ENCODE data around the gene NCOA1. TPM values are rescaled to one million over a fixed set of nuclear protein-coding genes. Genes with fewer than 3 reads are reported as not detected.
"Not testable (repeated sequence)": the region's sequence is repeated elsewhere in the genome, so short reads cannot be mapped to it uniquely, and the experiment has no call there.

Gene NCOA1
- total RNA-seq, 1 experiment from 2014 or later, result 5.6 TPM

DNA sequence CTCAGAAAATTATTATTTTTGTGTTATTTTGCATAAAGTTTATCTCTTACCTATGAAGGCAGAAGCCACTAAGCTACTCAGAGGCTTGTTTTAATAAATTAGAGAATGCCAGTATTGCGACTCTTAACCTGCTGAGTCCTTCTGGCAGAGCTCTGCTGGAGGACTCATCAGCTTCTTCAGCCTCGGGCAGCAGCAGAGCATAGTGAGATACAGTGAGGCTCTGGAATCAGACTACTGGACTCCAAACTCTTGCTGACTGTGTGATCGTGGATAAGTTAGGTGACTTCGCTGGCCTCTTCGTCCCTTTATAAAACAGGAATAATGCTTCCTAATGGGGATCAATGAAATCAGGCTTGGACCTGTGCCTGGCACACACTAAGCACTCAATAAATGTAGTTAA lies 300.4 kb downstream of the NCOA1 start:
- DNase-seq (ENCODE audit: low spot score), result no peak

DNA sequence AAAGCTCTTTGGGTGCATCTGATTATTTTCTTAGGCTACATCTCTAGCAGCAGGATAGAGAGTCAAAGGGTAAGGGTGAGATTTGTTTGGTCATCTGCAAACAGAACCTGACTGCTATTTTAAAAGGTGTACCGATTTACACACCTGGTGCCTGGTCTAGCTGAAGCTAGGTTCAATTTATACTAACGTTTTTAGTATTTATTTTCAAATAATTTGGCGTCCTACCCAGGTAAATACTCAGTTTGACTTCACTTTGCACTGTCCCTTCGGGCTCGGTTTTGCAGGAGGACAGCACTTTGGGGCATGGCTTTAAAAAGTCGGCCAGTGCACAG lies 301.5 kb downstream of the NCOA1 start:
- no peak for DNase-seq (ENCODE audit: low spot score)

DNA sequence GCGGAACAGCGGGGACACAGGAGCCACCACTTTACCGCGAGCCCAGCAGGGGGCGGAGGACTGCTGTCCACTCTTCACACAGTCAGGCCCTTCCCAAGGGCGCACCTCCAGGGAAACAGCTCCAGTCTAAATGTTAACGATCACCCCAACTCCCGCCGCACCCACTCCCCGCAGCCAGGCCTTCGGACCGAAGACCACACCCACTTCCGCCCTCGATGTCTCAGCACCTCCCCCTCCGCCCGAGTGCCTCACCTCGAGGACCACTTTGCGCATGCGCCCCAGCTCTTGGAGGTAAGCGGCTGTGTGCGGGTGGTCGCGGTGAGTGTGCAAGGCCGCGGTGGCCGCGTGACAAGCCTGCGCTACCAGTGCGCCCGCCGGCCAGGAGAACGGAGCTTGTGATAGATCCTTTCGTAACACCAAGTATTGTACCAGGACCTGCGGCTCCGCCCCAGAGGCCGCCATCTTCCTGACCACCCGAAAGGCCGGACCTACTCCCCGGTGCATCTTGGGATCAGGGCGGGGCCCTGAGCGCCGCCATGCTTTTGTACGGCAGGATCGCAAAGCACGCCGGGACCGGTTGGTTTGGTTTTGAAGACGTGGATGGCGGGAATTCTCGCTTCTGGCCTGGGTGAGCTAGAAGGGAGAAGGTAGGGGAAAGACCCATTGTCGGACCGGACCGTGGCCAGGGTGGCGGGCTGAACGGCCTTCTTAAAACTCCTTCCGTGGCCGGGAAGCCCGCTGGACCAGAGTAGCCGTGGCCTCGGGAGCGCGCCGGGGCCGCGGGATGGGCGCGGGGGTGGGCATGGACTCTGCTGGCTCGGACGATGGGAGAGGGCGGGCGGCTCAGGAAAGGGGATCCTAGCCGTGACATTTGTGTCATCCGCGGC lies 302.1 kb downstream of the NCOA1 start, which contains the start of the genes CENPO and PTRHD1:
CENPO (plus strand) TSS at position 552 of the 887 bp plus-strand sequence. CDS start 495 bp downstream, outside the sequence.
PTRHD1 (minus strand) TSS at position 518 of the 887 bp plus-strand sequence; CDS start at position 504, 14 bp downstream.
- peak; percentile 88 for DNase-seq (ENCODE audit: low spot score)

DNA sequence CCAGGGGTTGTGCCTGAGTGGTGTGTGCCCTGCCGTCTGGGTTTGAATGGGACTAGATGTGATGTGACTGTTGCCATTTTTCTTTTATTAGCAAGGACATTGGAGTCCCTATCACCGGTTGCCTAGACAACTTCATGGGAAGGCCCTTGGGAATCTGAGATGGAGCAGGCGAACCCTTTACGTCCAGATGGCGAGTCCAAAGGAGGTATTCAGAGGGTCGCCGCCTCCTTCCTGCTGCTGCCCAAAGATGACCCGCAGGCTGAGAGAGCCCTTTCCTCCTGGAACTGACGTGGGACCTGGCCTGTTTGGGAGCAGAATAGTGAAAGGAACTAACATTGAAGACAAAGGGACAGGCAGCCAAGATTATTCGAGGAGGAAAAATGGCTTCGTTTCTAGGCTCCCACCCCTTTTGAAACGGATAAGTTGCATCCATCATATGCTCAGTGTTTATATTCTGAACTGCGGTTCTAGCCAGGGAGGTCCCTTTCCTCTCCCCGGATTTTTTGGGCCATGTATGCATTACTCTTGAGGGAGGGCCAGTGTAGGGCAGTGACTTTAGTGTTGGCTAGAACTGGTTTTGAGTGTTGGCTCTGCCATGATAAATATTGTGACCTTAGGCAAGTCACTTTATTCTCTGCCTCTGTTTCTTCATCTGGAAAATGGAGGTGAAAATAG lies 302.8 kb downstream of the NCOA1 start:
- DNase-seq (ENCODE audit: low spot score), result no peak

DNA sequence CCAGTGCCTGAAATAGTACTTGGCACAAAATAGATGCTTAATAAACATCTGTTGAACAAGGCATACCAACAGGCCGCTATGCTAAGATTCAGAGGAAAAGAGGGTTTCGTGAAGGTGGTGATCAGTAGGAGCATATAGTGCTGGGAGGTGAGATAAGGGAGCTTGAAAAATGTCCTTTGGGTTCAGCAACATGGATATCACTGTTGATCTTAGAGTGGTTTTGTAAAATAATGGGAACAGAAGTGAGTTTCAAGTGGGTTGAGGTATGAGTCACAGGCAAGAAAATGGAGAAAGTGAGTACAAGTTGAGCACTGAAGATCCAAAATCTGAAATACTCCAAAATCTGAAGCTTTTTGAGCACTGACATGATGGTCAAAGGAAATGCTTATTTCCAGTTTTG lies 306.6 kb downstream of the NCOA1 start:
- no peak for DNase-seq (ENCODE audit: low spot score)

DNA sequence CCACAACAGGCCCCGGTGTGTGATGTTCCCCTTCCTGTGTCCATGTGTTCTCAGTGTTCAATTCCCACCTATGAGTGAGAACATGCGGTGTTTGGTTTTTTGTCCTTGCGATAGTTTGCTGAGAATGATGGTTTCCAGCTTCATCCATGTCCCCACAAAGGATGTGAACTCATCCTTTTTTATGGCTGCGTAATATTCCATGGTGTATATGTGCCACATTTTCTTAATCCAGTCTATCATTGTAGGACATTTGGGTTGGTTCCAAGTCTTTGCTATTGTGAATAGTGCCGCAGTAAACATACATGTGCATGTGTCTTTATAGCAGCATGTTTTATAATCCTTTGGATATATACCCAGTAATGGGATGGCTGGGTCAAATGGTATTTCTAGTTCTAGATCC lies 309.4 kb downstream of the NCOA1 start:
- DNase-seq (ENCODE audit: low spot score), result not testable (repeated sequence)

DNA sequence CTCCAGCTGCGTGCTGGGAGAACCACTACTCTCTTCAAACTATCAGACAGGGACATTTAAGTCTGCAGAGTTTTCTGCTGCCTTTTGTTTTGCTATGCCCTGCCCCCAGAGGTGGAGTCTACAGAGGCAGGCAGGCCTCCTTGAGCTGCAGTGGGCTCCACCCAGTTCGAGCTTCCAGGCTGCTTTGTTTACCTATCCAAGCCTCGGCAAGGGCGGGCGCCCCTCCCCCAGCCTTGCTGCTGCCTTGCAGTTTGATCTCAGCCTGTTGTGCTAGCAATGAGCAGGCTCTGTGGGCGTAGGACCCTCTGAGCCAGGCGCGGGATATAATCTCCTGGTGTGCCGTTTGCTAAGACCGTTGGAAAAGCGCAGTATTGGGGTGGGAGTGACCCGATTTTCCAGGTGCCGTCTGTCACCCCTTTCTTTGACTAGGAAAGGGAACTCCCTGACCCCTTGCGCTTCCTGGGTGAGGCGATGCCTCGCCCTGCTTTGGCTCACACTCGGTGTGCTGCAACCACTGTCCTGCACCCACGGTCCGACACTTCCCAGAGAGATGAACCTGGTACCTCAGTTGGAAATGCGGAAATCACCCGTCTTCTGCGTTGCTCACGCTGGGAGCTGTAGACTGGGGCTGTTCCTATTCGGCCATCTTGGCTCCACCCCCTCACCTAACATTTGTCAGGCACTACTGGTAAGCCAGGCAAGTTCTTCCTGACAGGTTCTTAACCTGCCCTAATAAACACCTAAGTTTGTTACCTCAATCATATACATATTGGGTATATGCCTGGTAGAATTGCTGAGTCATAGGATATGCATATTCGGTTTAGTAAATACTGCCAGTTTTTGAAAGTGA lies 315.0 kb downstream of the NCOA1 start:
- DNase-seq (ENCODE audit: low spot score), result not testable (repeated sequence)

DNA sequence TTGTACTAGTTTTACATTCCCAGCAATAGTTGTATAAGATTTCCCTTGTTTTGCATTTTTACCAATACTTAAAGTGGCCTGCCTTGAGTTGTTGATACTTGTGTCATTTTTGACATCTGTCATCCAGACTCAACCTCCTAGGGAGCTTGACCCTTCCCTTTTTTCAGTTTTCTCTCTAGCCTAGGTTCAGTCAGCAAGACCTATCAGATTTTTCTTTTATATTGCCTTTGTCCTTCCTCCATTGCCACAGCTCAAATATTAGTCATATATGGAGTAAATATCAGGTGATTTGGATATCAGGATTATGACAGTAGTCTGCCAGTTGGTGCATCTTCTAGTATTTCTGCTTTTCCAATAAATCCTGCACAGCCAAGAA lies 315.6 kb downstream of the NCOA1 start:
- no peak for DNase-seq (ENCODE audit: low spot score)

DNA sequence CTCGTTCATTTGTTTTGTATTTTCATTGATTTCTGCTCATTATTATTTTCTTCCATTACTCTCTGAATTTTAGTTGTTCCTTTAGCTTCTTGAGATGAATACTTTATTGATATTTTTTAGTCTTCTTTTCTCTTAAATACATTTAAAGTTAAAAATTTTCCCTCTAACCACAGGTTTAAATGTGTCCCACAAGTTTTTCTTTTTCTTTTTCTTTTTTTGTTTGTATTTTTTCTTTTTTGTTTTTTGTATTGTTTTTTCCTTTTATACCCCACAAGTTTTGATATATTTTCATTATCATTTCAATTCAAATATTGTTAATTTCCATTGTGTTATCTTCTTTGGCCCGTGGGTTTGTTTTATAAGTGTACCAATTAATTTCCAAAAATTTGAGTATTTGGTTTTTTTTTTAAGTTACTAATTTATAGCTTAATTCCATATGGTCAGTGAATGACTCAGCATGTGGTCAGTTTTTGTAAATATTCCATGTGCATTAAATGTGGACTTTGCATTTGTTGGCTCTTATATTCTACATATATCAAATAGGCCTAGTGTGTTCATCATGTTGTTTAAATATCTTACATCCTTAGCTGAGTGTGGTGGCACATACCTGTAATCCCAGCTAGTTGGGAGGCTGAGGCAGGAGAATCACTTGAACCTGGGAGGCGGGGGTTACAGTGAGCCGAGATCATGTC lies 318.4 kb downstream of the NCOA1 start:
- DNase-seq (ENCODE audit: low spot score), result no peak

DNA sequence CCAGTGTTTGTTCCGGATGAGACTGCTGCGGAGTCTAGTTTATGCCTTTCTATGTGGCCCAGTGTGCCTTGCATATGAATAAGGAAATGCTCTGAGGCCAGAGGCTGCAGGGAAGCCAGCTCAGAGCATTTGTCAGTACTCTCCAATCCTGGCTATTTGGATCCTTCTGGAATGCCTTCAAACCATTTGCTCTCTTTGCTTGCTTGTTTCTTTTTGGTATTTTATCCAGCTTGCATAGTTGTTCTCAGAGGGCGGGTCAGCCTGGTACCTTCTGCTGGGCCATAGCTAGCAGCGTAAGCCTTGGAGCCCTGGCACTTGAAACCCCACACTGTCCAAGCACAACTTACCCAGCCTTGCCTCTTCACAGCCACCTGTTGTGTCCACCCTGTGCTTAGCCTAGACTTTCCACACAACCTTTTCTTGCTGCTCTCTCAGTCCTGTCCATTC lies 322.7 kb downstream of the NCOA1 start:
- no peak for DNase-seq (ENCODE audit: low spot score)

DNA sequence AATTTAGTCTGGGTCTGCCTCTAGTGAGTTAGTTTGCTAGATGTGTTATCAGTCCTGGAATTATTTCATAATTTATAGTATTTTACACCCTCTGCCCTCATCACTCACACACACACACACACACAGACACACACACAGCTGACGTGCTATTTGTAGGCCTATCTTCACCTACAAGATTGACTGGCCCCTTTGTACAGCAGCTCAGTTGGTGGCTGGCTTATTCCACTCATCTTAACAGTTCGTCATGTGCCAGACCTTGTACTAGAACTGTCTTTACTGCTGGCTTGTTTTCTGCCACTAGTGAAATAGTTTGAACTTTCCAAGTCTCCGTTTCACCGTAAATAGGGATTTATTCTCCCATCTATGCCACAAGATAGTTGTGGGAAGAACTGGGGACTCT lies 323.5 kb downstream of the NCOA1 start:
- DNase-seq (ENCODE audit: low spot score), result no peak

DNA sequence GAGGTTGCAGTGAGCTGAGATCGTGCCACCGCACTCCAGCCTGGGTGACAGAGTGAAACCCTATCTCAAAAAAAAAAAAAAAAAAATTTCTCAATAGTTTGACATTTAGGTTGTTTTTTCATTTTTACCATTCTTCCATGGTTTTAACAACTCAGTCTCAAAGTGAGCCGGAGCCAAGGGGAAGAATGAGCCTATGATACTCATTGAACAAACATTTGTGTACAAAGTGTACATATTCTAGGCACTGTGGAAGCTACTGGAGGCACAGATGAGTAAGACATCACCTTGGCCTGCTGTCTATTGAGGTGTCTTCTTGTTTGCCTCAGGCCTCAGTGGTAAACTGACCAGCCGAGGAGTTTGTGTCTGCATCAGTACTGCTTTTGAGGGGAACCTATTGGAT lies 324.1 kb downstream of the NCOA1 start:
- no peak for DNase-seq (ENCODE audit: low spot score)

DNA sequence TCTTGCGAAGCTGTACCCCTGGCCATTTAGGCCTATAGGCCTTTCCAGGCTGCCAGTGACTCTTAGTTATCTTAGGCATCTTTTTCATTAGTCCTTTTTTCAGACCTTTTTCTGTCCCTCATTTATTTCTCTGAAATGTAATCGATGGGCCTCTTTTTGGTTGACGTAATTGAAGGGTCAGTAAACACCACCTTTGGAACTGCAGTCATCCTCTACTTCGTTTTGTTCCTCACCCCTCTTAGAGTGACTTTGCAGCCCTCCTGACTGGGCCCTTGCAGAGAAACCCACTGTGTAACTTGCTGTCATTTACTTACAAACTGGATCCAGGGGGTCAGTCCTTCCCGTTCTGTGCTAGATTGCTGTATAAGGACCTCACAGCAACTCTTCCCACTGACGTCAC lies 325.4 kb downstream of the NCOA1 start:
- no peak for DNase-seq (ENCODE audit: low spot score)

DNA sequence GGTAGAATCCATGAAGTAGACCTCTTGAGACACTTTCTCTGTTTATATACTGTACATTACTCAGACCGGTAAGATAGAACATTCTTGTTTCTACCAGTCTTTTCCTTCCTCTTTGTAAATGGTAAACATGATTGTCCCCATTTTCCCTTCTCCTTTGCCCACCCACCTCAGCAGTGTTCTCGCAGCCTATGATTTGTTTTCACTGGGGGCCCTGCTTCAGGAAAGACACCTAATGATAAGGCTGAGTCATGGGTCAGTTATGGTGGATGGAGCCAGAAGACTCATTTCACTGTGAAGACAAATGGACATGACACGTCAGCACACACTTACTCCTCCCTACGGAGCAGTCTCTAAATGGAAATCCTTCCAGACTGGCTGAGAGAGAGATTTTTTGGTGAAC lies 325.8 kb downstream of the NCOA1 start:
- DNase-seq (ENCODE audit: low spot score), result no peak

DNA sequence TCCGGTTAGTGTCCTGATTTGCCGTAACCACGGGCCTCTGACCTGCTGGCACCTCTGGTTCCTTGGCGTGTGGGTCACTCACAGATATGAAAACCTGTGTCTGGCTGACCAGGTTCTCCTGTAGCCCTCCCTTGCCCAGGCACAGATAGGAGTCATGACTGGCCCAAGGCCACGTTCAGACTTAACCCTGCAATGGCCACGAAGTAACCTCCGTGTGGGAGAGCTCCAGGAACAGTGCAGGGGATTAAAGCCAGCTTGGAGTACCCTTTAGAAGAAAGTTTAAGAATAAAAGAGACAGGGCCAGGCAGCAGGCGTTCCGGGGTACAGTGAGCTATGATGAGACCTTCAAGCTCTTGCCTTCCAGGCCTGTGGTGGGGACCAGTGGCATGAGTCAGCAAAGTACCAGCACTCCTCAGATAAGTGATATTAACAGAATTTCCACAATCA lies 327.7 kb downstream of the NCOA1 start:
- no peak for DNase-seq (ENCODE audit: low spot score)

DNA sequence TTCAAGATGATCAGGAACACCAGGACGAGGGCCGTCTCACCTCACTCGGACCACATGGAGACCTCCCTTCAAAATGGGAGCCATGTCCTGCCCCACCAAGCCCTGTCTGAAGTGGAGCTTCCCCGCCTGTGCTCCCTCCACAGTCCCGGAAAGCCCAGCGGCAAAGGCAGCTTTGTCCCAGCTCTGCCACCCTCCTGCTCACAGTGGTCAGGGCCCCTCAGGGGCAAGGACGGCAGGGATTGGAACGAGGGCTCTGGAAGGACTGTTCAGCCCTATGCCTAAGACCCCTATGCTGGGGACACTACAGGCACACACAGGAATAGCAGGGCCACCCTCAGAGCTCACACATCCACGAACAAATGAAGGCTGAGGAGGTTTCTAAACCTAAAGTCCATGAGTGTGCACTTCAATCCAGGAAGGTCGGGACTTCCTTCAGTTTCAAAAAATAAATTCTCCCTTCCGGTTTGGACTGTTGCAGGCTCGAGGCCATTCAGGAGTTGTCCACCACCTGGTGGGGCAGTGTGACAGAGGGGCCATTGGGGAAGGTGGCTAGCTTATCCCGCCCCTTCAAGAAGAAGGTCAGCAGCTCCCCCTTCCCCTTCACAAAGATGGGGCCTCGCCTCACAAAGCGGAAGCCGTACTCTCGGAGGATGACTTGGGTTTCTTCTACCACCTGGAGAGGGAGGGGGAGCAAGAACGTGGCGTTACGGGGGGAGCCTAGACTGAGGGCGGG lies 328.6 kb downstream of the NCOA1 start:
- DNase-seq (ENCODE audit: low spot score), result no peak

DNA sequence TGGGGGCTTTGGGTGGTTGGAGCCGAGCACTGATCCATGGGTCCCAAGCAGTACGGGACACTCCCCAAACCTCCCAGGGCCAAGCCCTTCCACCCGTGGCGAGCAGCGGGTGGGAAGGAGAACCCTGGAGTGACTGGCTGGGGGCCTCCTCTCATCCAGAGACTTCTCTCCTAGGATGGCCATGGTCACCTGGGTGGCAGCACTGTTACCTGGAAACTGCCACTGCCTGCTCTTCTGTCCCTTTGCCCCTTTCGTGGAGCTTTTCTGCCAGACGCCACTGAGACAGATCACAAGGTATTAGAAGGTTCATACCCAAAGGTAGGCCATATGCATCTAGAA lies 329.1 kb downstream of the NCOA1 start:
- no peak for DNase-seq (ENCODE audit: low spot score)

All from H4 (cell line).